K562 (cell line): ENCODE data around the gene DTYMK. TPM values are rescaled to one million over a fixed set of nuclear protein-coding genes. Genes with fewer than 3 reads are reported as not detected.

Experiments used
- CC2D1A ChIP-seq: fragments of 450-650 bp; IDR thresholded peaks from 2 replicates; pipeline ENCODE4 v1.6.1; 2017; ENCODE audit warnings: mild to moderate bottlenecking
- CTCF ChIP-seq, 3 experiments: IDR thresholded peaks in 2 of 3; conservative IDR thresholded peaks in 1 of 3; 2 replicates each; pipeline ENCODE4 v1.5.1; 2011 to 2012; ENCODE audit warnings: low read length in 3 of 3, mild to moderate bottlenecking in 3 of 3, control low read depth in 2 of 3, improper control_type of control experiment in 1 of 3, inconsistent platforms in 1 of 3, low read depth in 1 of 3, mixed read lengths in 1 of 3, moderate library complexity in 1 of 3; ENCODE audit not compliant: insufficient read depth in 2 of 3
- ETV5 ChIP-seq: sonication (generic); formaldehyde crosslinking; IDR thresholded peaks from 2 replicates; pipeline ENCODE4 v1.4.0; 2020; ENCODE audit warnings: low read depth, mild to moderate bottlenecking, missing genetic modification reagents
- RAD21 ChIP-seq, 2 experiments: fragments of 250-450 bp in 1 of 2; fragments of 450-650 bp in 1 of 2; sonication (Bioruptor Pico) in 1 of 2; formaldehyde crosslinking in 1 of 2; IDR thresholded peaks in 1 of 2; conservative IDR thresholded peaks in 1 of 2; 2 replicates each; pipeline versions ENCODE4 v1.4.0 to v1.8.0; 2020 to 2022; ENCODE audit warnings: mild to moderate bottlenecking in 2 of 2, moderate library complexity in 1 of 2
- SIN3B ChIP-seq: fragments of 450-650 bp; IDR thresholded peaks from 2 replicates; pipeline ENCODE4 v1.6.1; 2017; ENCODE audit warnings: low read depth, mild to moderate bottlenecking, moderate library complexity
- TFE3 ChIP-seq: fragments of 450-650 bp; formaldehyde crosslinking; IDR thresholded peaks from 2 replicates; pipeline ENCODE4 v1.4.0; 2020; ENCODE audit warnings: mild to moderate bottlenecking, mixed read lengths
- ZNF175 ChIP-seq: fragments of 200-800 bp; sonication (Bioruptor generic); IDR thresholded peaks from 2 replicates; pipeline ENCODE4 v1.6.1; 2016; ENCODE audit warnings: low read depth, mild to moderate bottlenecking, missing genetic modification characterization, missing compliant biosample characterization
- ZNF280B ChIP-seq: fragments of 250-450 bp; sonication (Bioruptor Pico); IDR thresholded peaks from 2 replicates; pipeline ENCODE4 v1.5.1; 2021; ENCODE audit warnings: mild to moderate bottlenecking
- ZNF695 ChIP-seq: fragments of 450-650 bp; formaldehyde crosslinking; IDR thresholded peaks from 2 replicates; pipeline ENCODE4 v1.4.0; 2020; ENCODE audit warnings: mild to moderate bottlenecking, moderate library complexity
- polyA plus RNA-seq, 8 experiments: library from polyadenylated mRNA; depleted of rRNA in 4 of 8; stranded (reverse) in 5 of 8; unstranded in 3 of 8; fragments of >200 nt; fragmentation: Nextera tagmentation in 2 of 8; fragmentation: Illumina TruSeq in 1 of 8; extraction: Ambion mirVana in 2 of 8; extraction: Trizol in 1 of 8; gene quantifications; 2 replicates each; pipeline versions ENCODE4 v1.2.1 to v1.2.3, GENCODE V29; 2011 to 2014; ENCODE audit warnings: inconsistent platforms in 1 of 8, missing spikeins in 1 of 8
- total RNA-seq, 7 experiments: library from RNA; depleted of rRNA in 6 of 7; stranded (reverse); fragments of >200 nt in 6 of 7; fragmentation: Illumina TruSeq in 2 of 7; extraction: Trizol in 2 of 7; gene quantifications; 2 replicates each; pipeline versions ENCODE4 v1.2.1 to v1.2.3, GENCODE V29; 2011 to 2021; ENCODE audit warnings: low replicate concordance in 1 of 7
- TF ChIP-seq, protein P1 (sequence below), 2 experiments: fragments of 450-650 bp; IDR thresholded peaks; 2 replicates each; pipeline ENCODE4 v1.6.1; 2016
- TF ChIP-seq, protein P2 (sequence below): sonication (generic); formaldehyde crosslinking; IDR thresholded peaks from 2 replicates; pipeline ENCODE4 v1.8.1; 2023; ENCODE audit warnings: missing genetic modification reagents, mild to moderate bottlenecking, borderline replicate concordance

The DTYMK gene
- total and polyA plus RNA-seq, 9 of the 15 experiments (the other 6 are each of a cell fraction or from before 2014, with no cell fraction given): 8.2 to 85.0 (median 47.9) TPM

- no peak for TF ChIP-seq ZNF175
- no peak for TF ChIP-seq CC2D1A
- TF ChIP-seq, protein P1, sequence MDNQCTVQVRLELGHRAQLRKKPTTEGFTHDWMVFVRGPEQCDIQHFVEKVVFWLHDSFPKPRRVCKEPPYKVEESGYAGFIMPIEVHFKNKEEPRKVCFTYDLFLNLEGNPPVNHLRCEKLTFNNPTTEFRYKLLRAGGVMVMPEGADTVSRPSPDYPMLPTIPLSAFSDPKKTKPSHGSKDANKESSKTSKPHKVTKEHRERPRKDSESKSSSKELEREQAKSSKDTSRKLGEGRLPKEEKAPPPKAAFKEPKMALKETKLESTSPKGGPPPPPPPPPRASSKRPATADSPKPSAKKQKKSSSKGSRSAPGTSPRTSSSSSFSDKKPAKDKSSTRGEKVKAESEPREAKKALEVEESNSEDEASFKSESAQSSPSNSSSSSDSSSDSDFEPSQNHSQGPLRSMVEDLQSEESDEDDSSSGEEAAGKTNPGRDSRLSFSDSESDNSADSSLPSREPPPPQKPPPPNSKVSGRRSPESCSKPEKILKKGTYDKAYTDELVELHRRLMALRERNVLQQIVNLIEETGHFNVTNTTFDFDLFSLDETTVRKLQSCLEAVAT (IDR thresholded peaks at IDR 0.05): no peak
- TF ChIP-seq, protein P2, sequence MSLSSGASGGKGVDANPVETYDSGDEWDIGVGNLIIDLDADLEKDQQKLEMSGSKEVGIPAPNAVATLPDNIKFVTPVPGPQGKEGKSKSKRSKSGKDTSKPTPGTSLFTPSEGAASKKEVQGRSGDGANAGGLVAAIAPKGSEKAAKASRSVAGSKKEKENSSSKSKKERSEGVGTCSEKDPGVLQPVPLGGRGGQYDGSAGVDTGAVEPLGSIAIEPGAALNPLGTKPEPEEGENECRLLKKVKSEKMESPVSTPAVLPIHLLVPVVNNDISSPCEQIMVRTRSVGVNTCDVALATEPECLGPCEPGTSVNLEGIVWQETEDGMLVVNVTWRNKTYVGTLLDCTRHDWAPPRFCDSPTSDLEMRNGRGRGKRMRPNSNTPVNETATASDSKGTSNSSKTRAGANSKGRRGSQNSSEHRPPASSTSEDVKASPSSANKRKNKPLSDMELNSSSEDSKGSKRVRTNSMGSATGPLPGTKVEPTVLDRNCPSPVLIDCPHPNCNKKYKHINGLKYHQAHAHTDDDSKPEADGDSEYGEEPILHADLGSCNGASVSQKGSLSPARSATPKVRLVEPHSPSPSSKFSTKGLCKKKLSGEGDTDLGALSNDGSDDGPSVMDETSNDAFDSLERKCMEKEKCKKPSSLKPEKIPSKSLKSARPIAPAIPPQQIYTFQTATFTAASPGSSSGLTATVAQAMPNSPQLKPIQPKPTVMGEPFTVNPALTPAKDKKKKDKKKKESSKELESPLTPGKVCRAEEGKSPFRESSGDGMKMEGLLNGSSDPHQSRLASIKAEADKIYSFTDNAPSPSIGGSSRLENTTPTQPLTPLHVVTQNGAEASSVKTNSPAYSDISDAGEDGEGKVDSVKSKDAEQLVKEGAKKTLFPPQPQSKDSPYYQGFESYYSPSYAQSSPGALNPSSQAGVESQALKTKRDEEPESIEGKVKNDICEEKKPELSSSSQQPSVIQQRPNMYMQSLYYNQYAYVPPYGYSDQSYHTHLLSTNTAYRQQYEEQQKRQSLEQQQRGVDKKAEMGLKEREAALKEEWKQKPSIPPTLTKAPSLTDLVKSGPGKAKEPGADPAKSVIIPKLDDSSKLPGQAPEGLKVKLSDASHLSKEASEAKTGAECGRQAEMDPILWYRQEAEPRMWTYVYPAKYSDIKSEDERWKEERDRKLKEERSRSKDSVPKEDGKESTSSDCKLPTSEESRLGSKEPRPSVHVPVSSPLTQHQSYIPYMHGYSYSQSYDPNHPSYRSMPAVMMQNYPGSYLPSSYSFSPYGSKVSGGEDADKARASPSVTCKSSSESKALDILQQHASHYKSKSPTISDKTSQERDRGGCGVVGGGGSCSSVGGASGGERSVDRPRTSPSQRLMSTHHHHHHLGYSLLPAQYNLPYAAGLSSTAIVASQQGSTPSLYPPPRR: no peak
- TF ChIP-seq ZNF695 (CRISPR knock-in tag): no peak
- TF ChIP-seq TFE3: peak; percentile 98
- TF ChIP-seq RAD21 (CRISPR knock-in tag; conservative IDR thresholded peaks at IDR 0.05 in 1 of 2, IDR thresholded peaks at IDR 0.05 in 1 of 2): no peak
- TF ChIP-seq ETV5 (CRISPR knock-in tag): no peak
- TF ChIP-seq SIN3B: peak; percentile 48
- no peak for TF ChIP-seq CTCF (IDR thresholded peaks at IDR 0.05 in 2 of 3, conservative IDR thresholded peaks at IDR 0.05 in 1 of 3; ENCODE audit: insufficient read depth in 2 of 3, low read depth in 1 of 3, low read length in 3 of 3)
- TF ChIP-seq ZNF280B: no peak
Measured at GRCh38 chr2:241734467-241735208, 48.0 kb upstream of the DTYMK start, which contains the start of gene D2HGDH (continued).
